Endodermal cell (in vitro differentiated cells): ENCODE data around the gene KCNJ1. TPM values are rescaled to one million over a fixed set of nuclear protein-coding genes. Genes with fewer than 3 reads are reported as not detected.

ENCODE experiments used
- DNase-seq: peaks from one replicate; pipeline ENCODE4 v3.0.0-alpha.2; 2017
- H3K27ac ChIP-seq: 2 replicates; pipeline ENCODE4 v1.5.1; 2013; ENCODE audit warnings: mild to moderate bottlenecking, low read depth, low read length, moderate library complexity
- H3K27me3 ChIP-seq: 2 replicates; pipeline ENCODE4 v1.6.1; 2013; ENCODE audit warnings: mild to moderate bottlenecking, low read length, moderate library complexity; ENCODE audit not compliant: insufficient read depth, control insufficient read depth, poor library complexity, severe bottlenecking
- H3K36me3 ChIP-seq: 2 replicates; pipeline ENCODE4 v1.7.0; 2013; ENCODE audit warnings: mild to moderate bottlenecking, low read length, moderate library complexity; ENCODE audit not compliant: control insufficient read depth, insufficient read depth
- H3K4me1 ChIP-seq: one replicate; pipeline ENCODE4 v1.7.0; 2013; ENCODE audit warnings: low read length; ENCODE audit not compliant: control insufficient read depth, insufficient read depth
- H3K4me3 ChIP-seq: 2 replicates; pipeline ENCODE4 v1.5.1; 2013; ENCODE audit warnings: mild to moderate bottlenecking, low read length, moderate library complexity
- H3K9ac ChIP-seq: 2 replicates; pipeline ENCODE4 v1.6.1; 2013; ENCODE audit warnings: mild to moderate bottlenecking, low read length, moderate library complexity; ENCODE audit not compliant: poor library complexity, severe bottlenecking; ENCODE audit errors: extremely low read depth
- H3K9me3 ChIP-seq: 2 replicates; pipeline ENCODE4 v1.6.1; 2013; ENCODE audit warnings: mild to moderate bottlenecking, low read length, moderate library complexity; ENCODE audit not compliant: control insufficient read depth
- H3K27ac Mint-ChIP-seq: 2 replicates; pipeline ENCODE4 v1.8.0; 2020; ENCODE audit warnings: mixed read lengths
- H3K27me3 Mint-ChIP-seq: 2 replicates; pipeline ENCODE4 v1.8.0; 2021; ENCODE audit warnings: mild to moderate bottlenecking, mixed read lengths; ENCODE audit not compliant: insufficient read depth
- H3K36me3 Mint-ChIP-seq: 2 replicates; pipeline ENCODE4 v1.8.0; 2020; ENCODE audit warnings: low read depth, mixed read lengths
- H3K4me1 Mint-ChIP-seq: 2 replicates; pipeline ENCODE4 v1.8.0; 2020; ENCODE audit warnings: mixed read lengths
- H3K4me3 Mint-ChIP-seq: 2 replicates; pipeline ENCODE4 v1.8.0; 2020; ENCODE audit warnings: mild to moderate bottlenecking, moderate library complexity, mixed read lengths
- H3K9me3 Mint-ChIP-seq: 2 replicates; pipeline ENCODE4 v1.8.0; 2020; ENCODE audit warnings: mild to moderate bottlenecking, mixed read lengths
- WGBS, 2 experiments: methylation state at CpG; one replicate each; pipeline versions ENCODE4 v1.1.5 to v1.1.7; 2013; ENCODE audit warnings: missing lambda C conversion rate in 2 of 2, mixed read lengths in 1 of 2; ENCODE audit not compliant: insufficient coverage in 1 of 2, insufficient read length in 1 of 2; 5-methylcytosine and 5-hydroxymethylcytosine counted together
- total RNA-seq, 2 donors: library from RNA; stranded (reverse); fragmentation: NEBNext Ultra II Directional in 1 of 2; extraction: Animal tissue kit (Norgen Biotek cat#: 25700) in 1 of 2; gene quantifications; 2 replicates in 1 of 2; 3 replicates in 1 of 2; pipeline ENCODE4 v1.2.1, GENCODE V29; 2021
- TF ChIP-seq, protein P1 (sequence below): fragments of 200-600 bp; sonication (generic); conservative IDR thresholded peaks from 2 replicates; pipeline ENCODE4 v1.5.0; 2021; ENCODE audit warnings: antibody characterized with exemption, mild to moderate bottlenecking

Gene KCNJ1
- total RNA-seq, 2 donors from 2014 or later, result not detected

DNA sequence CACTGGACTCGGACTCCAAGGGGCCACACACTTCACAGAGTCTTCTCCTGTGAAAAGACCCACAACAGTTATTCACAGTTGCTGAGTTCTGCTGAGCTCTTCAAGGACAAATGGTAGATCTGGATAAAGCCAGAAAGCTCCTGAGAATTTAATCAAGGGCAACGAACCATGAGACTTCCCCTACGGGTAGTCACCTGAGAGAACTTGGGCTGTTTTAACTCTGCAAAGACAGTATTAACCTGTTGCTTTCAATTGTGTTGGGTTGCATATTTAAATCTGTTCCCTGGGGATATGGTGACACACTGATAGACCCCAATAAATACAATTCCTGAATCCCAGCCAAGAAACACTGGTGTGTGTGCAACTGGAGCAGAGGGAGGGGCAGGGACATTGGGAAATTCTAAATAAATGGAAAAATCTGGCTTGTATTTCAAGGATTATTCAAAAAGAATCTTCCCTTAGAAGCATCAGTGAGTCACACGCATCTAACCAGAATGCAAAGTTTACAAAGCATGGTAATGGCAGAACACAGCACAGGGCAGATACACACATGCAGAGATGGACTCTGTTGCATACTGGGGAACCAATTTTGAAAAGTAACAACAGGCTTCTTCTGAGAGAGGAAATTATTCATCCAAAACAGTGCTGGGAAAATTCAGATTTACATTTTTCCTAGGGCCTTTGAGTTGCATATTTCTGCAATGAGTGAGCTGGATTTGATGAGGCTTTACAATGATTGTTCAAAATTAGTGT is 4.0 kb downstream of the KCNJ1 start:
- TF ChIP-seq, protein P1, sequence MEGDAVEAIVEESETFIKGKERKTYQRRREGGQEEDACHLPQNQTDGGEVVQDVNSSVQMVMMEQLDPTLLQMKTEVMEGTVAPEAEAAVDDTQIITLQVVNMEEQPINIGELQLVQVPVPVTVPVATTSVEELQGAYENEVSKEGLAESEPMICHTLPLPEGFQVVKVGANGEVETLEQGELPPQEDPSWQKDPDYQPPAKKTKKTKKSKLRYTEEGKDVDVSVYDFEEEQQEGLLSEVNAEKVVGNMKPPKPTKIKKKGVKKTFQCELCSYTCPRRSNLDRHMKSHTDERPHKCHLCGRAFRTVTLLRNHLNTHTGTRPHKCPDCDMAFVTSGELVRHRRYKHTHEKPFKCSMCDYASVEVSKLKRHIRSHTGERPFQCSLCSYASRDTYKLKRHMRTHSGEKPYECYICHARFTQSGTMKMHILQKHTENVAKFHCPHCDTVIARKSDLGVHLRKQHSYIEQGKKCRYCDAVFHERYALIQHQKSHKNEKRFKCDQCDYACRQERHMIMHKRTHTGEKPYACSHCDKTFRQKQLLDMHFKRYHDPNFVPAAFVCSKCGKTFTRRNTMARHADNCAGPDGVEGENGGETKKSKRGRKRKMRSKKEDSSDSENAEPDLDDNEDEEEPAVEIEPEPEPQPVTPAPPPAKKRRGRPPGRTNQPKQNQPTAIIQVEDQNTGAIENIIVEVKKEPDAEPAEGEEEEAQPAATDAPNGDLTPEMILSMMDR, result no peak
- no peak for DNase-seq
- Mint-ChIP-seq H3K9me3 (no peaks in the 10 kb centered on the region), H3K27ac (no peak overlapping the region), H3K36me3 (no peaks in the 10 kb centered on the region), H3K27me3 (peaks cover 22% of the 10 kb centered on the region), H3K4me1 (no peaks in the 10 kb centered on the region), H3K4me3 (no peak overlapping the region)
- Histone ChIP-seq H3K4me3 (no peak overlapping the region), H3K9ac (no peak overlapping the region), H3K27ac (no peak overlapping the region), H3K36me3 (no peaks in the 10 kb centered on the region), H3K4me1 (no peaks in the 10 kb centered on the region), H3K27me3 (peaks cover 3% of the 10 kb centered on the region), H3K9me3 (no peaks in the 10 kb centered on the region)
- WGBS, 2 experiments, result 83 to 86% methylated on average over 3 to 4 of the region's 4 CpGs

DNA sequence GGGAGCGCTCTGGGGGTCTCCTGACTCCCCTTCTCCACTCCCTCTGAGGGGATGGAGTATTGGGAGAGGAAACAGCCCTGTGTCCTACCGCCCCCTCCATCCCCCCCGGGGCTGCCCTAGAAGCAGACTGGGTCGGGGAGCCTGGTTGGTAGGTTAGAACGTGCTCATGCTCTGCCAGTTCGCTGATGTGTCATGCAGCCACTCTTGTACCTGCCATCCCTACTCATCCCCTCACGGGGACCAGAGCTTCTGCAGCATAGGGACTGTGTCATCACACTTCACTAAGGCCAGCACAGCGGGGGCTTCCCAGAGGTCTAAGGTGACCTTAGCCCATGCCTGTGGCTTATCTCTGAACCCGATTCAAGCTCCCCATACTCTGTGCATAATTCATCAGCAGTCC is 4.7 kb downstream of the KCNJ1 start:
- Mint-ChIP-seq H3K27me3 (peaks cover 22% of the 10 kb centered on the region), H3K4me3 (no peak overlapping the region), H3K4me1 (no peaks in the 10 kb centered on the region), H3K9me3 (no peaks in the 10 kb centered on the region), H3K36me3 (no peaks in the 10 kb centered on the region), H3K27ac (no peak overlapping the region)
- WGBS, 2 experiments, result 80 to 92% methylated on average over 3 to 9 of the region's 9 CpGs
- H3K27ac ChIP-seq, result no peak overlapping the region
- peaks cover 5% of the 10 kb centered on the region for H3K27me3 ChIP-seq
- no peak for DNase-seq
- no peak overlapping the region for H3K4me3 ChIP-seq
- no peaks in the 10 kb centered on the region for H3K9me3 ChIP-seq
- H3K4me1 ChIP-seq, result no peaks in the 10 kb centered on the region
- TF ChIP-seq, protein P1, result no peak
- H3K9ac ChIP-seq, result no peak overlapping the region
- no peaks in the 10 kb centered on the region for H3K36me3 ChIP-seq

DNA sequence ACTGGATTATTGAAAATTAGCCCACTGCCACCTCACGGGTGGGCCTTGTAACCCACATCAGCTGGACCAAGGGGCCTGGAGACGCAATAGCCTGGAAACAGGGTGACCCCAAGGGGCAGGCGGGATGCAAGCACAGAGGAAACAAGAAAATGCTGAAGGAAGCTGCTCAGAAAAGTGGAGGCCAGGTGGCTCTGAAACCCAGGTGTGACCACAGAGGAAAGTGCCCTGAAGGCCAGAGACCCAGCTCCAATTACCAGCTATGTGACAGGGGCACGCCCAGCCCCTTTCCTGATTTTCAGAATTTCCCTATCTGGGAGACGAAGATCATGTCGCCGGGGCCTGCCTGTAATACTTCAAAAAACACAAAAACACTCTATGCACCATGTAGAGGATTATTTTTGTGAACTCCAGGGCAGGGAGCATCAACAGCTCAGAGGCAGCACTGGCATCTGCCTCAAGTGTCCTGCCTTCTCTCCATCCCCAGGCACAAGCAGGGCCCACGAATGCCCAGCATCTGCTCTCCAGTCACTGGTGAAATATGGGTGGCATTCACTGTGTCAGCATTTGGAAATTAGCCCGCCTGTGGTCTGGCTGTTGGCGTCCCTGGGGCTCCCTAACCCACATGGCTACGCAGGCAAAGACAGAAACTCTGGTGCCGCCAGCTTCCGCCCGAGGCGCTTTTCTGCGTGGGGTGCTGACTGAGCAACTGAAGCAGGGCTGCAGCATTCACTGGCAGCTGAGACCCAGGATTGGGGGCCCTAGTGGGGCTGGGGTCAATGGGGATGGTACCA is 6.3 kb downstream of the KCNJ1 start:
- no peaks in the 10 kb centered on the region for H3K36me3 Mint-ChIP-seq
- no peaks in the 10 kb centered on the region for H3K9me3 ChIP-seq
- no peaks in the 10 kb centered on the region for H3K4me1 Mint-ChIP-seq
- no peak overlapping the region for H3K27ac ChIP-seq
- DNase-seq, result no peak
- H3K27ac Mint-ChIP-seq, result no peak overlapping the region
- 92 to 93% methylated on average over 14 to 16 of the region's 16 CpGs for WGBS, 2 experiments
- H3K9me3 Mint-ChIP-seq, result no peaks in the 10 kb centered on the region
- TF ChIP-seq, protein P1, result no peak
- peaks cover 36% of the 10 kb centered on the region for H3K27me3 Mint-ChIP-seq
- H3K4me1 ChIP-seq, result no peaks in the 10 kb centered on the region
- no peaks in the 10 kb centered on the region for H3K36me3 ChIP-seq
- H3K4me3 Mint-ChIP-seq, result no peak overlapping the region
- no peak overlapping the region for H3K4me3 ChIP-seq
- H3K9ac ChIP-seq, result no peak overlapping the region
- peaks cover 5% of the 10 kb centered on the region for H3K27me3 ChIP-seq
